Bladder microvascular endothelial cell (primary cell): ENCODE results near the gene CSNK2A2. TPM values are rescaled to one million over a fixed set of nuclear protein-coding genes. Genes with fewer than 3 reads are reported as not detected.

Experiments used
- total RNA-seq: library from RNA; depleted of rRNA; stranded (reverse); fragments of >200 nt; gene quantifications from 2 replicates; pipeline ENCODE4 v1.2.3, GENCODE V29; 2014

The CSNK2A2 gene
- total RNA-seq = 39.2 and 70.7 TPM in 2 replicates

GRCh38 chr16:58198022-58198683 lies at the start of gene CSNK2A2:
Gene CSNK2A2, minus strand, starts transcription at chr16:58198106. Its CDS starts 370 bp downstream, at chr16:58197736.

GRCh38 chr16:58129097-58129936 lies 68.6 kb downstream of the CSNK2A2 start, which contains the start of gene CFAP20:
Gene CFAP20, minus strand, starts transcription at chr16:58129381. Its CDS starts 266 bp downstream, at chr16:58129115.

Other genes starting within 250 kb of the CSNK2A2 start
- gene CNGB1, start 227.0 kb downstream of the CSNK2A2 start, total RNA-seq = not detected in 2 replicates
- 2.3 and 6.4 TPM in 2 replicates for gene ZNF319, start 197.4 kb downstream of the CSNK2A2 start, total RNA-seq
- 17.3 and 68.9 TPM in 2 replicates for gene USB1, start 196.7 kb downstream of the CSNK2A2 start, total RNA-seq
- 17.9 and 19.9 TPM in 2 replicates for gene MMP15, start 172.4 kb downstream of the CSNK2A2 start, total RNA-seq
- gene CFAP20, start 68.7 kb downstream of the CSNK2A2 start, total RNA-seq = 40.6 and 58.8 TPM in 2 replicates
- gene PRSS54, start 96.9 kb upstream of the CSNK2A2 start, total RNA-seq = not detected in 2 replicates
- gene GINS3, start 194.4 kb upstream of the CSNK2A2 start, total RNA-seq = 6.5 and 10.8 TPM in 2 replicates